HG03520 (cell line): ENCODE measurements around the gene CDC42EP5.

Experiments
- ATAC-seq: cut with Tn5 transposase; IDR thresholded peaks from one replicate; pipeline ENCODE4 v1.9.1; 2021; ENCODE audit warnings: mild to moderate bottlenecking, moderate library complexity; ENCODE audit not compliant: unreplicated experiment

Gene CDC42EP5

DNA sequence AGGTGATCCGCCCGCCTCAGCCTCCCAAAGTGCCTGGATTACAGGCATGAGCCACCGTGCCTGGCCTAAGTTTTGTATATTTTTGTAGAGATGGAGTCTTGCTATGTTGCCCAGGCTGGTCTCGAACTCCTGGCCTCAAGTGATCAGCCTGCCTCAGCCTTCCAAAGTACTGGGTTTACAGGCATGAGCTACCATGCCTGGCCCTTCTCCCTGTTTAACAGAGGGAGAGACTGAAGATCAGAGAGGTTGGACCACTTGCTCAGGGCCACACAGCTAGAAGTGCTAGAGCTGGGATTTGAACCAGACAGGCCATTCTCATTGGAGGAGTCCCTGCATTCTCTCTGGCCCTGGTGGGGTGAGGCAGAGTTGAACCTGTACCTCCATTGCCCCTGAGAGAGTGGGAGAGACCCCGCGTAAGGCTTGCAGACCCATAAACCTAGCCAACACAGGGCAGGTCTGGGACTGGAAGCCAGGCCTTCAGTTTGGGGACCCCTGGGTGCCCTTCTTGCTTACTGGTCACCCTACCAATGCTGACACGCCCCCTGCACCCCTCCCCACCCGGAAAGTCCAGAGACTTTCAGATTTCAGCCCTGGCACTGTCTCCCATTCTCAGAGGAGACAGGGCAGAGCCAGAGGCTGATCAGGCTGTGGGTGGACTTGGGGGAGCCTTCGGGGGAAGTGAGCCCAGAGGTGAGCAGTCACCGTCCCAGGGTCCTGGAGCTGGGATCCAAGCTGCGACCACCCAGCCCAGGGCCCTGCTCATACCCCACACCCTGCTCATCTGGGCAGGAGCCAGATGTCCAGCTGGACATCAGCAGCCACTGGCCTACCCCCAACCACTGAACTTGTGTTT lies 44.5 kb downstream of the CDC42EP5 start:
- ATAC-seq: no peak

DNA sequence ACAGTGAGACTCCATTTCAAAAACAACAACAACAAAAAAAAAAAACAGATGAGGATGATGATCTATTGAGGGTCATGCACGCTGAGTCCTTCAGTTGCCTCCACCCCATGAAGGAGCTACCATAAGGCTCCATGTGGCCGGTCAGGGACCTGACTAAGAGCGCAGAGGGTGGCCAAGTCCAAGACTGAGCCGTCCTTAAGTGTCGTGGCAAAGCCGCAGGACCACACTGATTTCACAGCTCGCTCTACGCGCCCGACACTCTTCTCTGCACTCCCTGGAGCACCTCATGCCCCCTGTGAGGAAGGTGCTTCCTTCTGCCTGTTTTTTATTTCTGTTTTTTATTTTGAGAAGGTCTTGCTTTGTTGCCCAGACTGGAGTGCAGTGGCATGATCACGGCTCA lies 45.5 kb downstream of the CDC42EP5 start:
- ATAC-seq: no peak

DNA sequence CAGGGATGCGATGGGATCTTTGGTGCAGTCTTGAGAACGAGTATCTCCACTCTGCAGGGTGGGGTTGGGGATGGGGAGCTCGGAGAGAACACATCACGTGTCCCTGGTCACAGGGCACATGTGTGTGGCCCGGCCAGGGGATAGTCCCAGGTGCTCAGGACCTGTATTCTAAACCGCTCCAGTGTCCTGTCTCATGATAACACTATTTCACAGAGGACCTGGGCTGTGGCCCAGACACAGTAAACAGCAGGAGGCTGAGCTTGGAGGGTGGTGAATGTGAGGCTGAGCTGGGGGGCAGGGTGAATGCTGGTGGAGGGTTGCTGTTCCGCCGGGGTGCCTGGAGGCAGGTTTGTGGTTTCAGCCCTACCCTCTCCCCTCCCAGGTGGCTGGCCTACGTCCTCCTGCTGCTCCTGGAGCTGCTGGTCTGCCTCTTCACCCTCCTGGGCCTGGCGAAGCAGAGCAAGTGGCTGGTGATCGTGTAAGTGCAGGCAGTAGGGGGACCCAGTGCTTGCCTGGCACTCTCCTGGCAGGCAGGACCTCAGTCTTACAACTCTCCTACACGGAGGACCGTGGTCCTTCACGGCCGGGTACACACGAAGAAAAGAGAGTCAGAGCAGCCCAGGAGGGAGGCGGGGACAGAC lies 46.7 kb downstream of the CDC42EP5 start:
- ATAC-seq: no peak

DNA sequence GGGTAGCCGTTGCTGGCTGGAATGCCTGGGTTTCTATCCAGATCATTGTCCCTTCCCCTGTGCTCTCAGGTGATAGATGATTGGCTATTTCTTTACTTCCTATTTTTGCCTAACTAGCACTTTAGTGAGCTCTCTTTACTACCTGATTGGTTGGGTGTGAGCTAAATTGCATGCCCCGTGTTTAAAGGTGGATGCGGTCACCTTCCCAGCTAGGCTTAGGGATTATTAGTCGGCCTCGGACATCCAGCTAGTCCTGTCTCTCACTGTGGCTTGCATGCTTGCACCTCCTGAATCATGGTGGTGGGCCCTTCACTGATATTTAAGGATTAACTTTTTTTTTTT lies 47.7 kb downstream of the CDC42EP5 start:
- no peak for ATAC-seq

DNA sequence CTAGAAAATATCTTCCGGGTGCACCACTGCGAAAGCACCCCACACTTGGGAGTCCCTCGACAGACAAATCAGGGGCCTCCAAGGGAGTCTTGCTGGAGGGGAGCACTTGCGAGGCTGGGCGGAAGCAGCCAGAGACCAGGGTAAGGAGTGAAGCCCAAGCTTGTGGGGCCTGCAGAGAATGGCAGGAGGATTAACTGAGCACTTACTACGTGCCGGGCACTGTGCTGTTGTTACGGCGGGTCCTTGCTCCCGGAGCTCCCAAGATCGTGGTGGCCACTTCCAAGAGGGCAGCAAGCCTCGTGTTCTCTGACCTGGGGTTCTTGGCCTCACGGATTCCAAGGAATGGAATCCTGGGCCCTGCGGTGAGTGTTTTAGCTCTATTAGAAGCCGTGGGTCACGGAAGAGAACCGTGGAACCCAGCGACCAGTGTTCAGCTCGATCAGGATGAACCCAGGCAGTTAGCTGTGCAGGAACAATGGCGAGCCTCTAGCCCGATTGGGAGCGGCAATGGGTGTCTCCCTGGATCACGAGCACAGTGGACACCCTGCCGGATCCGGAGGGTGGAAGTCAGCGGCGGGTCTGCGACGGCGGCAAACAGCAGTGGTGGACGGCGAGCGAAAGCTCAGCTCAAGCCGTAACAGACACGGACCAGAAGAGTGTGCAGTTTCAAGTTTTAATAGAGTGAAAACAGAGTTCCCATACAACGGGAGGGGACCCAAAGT lies 48.3 kb downstream of the CDC42EP5 start:
- no peak for ATAC-seq

DNA sequence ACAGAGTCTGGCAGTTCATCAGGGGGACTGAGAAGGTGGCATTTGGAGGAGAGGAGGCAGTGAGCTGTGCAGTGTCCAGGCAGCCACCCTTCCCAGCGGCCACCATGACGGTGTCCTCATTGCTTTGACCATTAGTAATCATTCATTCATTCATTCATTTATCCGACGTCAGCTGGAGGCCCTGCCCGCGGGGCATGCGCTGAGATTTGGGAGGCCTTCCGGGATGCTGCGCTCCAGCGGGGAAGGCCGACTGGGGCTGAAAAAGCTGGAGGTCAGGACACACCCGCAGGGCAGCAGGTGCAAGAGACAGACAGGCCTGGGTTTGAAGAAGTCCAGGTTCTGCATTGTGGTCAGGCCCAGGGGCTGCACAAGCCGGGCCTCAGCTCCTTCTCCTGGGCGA lies 48.9 kb downstream of the CDC42EP5 start:
- ATAC-seq: no peak

DNA sequence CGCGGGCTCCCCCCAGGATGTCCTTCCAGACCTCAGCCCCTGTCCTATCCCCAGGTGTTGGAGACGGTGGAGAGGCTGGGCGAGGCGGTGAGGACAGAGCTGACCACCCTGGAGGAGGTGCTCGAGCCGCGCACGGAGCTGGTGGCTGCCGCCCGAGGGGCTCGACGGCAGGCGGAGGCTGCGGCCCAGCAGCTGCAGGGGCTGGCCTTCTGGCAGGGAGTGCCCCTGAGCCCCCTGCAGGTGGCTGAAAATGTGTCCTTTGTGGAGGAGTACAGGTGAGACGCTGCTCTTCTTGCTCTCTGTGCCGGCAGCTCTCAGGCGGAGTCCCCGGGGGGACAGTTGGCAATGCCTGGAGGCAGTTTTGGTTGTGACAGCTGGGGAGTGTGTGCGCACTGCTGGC lies 51.0 kb downstream of the CDC42EP5 start:
- ATAC-seq: no peak

DNA sequence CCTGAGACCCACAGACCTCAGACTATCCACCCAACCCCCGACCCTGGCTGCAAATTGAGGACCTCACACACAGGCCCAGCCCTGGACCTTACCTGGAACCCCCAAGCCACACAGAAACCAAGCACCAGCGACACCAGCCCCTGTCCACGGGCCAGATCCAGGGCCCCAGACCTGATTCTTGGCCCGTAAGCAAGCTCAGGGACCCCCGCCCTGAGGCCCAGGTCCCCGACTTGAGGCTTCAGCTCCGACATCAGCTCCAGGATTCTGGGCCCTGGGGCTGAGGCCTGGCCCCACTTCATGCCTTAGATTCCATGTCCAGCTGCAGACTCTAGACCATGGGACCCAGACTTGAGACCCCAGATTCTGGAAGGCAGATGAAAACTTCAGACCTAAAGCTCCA lies 51.6 kb downstream of the CDC42EP5 start:
- no peak for ATAC-seq

DNA sequence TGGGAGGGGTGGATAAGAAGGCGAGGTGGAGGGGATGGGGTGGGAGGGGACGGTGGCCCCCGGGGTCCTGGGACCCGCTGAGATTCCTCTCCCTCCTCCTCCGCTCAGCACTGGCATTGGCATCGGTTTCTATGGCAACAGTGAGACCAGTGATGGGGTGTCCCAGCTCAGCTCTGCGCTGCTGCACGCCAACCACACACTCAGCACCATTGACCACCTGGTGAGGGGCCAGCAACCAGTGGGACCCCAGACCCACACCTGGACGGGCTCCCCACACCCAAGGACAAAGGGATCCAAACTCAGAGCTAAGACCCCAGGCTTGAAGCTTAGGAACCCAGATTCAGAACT lies 52.0 kb downstream of the CDC42EP5 start:
- ATAC-seq: no peak

DNA sequence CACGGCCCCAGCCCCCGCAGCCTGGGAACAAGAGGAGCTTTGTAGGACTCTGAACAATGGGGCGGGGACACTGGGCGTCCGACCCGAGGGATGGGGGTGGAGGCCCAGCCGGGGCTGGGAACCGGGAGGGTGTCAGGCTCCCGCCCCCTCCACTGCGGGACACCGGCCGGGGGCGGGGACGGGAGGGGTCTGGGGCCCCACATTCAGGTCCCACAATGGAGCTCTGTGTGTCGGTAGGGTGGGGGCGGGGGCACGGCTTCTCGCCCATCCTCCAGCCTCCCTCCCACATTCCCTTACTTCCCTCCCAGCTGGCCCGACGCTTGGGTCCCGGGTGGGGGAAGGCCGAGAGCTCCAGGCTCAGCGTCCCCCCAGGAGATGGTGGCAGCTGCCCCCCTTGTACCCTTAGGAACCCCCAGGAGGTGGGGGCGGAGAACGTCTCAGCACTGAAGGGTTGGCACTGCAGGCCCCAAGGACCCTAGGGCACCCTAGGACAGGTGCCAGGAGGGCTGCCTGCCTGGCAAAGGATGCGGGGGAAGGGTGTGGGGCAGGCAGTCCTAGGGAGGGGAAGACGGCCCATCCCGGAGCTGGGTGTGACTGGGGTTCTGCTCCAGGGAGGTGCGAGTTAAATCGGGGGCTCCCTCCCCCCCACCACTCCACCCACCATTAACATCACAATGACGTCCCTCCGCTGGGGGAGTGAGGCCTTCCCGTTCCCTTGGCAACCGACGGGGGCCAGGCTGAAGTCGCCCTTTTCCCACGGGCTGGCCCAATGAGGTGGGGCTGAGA lies 52.5 kb downstream of the CDC42EP5 start:
- no peak for ATAC-seq

DNA sequence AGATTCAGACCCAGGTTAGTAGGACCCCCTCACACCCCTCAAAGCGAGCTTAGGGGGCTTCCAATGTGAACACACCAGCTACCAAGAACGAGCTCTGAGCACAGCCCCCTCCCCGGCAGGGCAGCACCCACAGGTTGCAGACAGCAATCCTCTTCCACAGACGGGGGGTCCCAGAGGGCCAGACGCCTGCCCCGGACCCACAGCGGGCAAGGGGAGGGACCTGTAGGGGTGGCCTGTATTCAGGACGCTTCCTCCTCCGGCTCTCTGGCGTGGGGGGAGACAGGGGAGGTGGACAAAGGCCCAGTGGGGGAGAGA lies 53.1 kb downstream of the CDC42EP5 start:
- ATAC-seq: no peak

DNA sequence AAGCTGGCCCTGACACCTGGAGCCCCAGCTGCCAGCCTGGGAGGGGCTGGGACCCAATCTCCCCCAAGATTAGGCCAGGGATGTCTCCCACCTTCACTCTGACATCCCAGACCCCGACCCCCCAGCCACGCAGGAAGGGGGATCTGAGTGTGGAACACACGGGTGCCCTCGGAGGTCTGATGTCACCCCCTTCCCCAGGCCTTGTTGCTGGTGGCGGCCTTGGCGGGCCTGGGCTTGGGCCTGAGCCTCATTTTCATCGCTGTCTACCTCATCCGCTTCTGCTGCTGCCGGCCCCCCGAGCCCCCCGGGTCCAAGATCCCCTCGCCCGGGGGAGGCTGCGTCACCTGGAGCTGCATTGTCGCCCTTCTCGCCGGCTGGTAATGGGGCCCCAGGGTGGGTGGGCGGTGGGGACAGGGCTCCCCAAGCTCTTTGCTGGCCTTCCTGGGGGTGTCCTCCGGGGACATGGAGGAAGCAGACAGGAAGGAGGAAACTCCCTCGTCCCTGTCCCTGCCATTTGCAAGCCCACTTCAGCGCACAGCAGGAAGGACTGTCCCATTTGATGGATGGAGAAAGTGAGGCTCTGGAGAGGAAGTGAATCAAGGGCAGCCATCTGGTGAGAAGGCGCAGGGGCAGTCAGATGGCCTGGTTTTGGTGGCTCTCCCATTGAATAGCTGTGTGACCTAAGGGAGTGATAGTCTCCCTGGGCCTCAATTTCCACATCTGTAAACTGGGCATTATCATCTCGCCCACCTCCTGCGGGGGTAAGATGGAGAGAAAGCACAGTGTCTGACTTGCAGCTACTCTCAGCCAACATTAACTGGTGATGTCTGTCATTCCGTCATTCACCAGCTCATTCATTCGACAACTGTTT lies 53.9 kb downstream of the CDC42EP5 start:
- no peak for ATAC-seq

DNA sequence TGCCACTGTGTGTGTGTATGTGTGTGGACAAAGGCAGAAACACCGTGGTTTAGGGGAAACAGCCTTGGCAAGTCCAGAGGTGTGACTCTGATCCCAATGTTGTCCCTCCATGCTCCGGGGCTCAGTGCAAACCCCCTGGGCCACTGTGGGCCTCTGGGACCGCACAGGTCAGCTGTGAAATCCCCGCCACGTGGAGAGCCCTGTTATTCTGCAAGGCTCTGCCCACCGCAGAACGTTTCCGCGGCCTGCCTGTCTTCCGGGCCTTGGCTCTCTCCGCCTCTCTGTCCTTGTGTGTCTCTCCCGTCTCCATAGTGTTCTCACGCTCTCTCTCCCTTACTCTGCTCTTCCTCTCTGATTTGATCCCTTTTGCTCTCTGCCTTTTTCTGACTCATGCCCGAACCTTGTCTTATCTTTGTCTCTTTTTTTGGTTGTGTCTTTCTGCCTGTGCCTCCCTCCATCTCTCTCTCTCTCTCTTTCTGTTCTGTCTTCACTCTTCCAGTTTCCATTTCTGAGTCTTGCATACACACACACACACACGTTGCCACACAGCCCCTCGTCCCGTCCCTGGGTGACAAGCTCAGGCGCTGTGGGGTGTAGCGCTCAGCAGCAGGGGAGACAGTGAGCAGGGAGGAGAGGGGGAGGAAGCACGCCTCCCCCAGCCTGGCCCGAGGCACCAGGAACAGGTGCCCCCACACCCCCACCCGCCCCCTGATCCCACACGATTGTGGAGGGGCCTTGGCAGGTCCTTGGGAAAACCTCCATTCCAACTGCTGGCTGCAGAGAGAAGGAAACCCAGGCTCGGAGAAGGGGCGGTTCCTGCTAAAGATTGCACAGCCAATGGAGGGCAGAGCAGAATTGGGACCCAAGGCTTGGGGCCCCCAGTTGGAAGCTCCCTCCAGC lies 54.8 kb downstream of the CDC42EP5 start:
- ATAC-seq: no peak

DNA sequence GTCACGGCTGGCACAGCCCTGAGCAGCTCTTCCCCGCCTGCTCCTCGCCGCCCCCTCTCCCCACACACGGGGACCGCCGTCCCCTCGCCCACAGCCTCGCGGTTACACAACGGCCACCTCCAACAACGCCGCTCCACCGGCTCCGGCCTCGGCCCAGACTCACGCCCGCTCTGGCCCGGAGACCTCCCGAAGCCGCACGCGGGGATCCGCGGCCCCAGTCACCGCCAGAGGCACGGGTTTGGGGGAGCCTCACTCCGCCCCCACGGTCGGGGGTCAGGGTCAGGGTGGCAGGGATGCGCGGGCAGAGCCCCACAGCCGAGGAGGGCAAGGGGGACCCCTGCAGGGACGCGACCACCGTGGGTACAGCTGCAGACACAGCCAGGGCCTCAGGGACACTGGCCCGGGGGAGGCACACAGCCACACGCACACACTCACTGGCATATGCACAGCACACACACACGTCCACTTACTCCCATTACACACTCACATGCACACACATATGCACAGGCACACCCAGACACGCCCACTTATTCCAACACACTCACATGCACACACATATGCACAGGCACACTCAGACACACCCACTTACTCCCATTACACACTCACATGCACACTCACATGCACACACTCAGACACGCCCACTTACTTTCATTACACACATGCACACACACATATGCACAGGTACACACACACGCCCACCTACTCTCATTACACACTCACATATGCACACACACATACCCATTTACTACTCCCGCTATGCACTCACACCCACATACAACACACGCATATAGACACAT lies 56.2 kb downstream of the CDC42EP5 start:
- no peak for ATAC-seq

DNA sequence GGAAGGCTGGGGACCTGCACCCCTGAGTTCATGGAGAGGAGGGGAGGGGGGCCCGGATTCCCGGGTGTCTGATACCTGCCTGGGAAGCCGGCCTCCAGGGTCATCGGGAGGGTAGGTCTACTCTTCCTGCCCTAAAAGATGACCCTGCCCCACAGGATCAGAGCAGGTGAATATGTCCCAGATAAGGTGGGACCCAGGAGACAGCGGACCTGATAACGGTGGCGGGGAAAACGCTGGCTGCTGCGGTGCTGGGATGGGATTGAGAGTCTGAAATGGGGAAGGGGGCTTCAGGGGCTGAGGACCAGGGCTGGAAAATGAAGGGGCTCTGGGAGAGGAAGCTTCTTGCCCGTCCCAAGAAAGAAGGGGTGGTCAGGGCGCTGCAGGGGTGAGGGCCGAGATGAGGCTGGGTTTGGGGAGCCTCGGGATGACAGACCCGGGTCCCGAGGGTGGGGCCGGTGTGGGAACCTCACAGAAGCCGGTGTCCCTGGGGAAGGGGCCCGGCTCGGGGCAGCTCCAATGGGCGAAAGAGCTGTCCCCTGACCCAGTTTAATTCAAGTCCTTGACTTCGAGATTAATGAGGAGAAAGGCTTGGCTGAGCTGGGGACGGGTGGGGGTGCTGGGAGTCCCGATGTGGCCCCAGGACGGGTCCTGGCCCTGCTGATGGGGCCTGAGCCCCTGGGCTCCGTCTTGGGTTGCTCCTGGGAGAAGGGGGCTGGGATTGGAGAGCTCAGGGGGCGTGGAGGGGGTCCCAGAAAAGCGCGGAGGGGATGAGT lies 57.0 kb downstream of the CDC42EP5 start:
- no peak for ATAC-seq

DNA sequence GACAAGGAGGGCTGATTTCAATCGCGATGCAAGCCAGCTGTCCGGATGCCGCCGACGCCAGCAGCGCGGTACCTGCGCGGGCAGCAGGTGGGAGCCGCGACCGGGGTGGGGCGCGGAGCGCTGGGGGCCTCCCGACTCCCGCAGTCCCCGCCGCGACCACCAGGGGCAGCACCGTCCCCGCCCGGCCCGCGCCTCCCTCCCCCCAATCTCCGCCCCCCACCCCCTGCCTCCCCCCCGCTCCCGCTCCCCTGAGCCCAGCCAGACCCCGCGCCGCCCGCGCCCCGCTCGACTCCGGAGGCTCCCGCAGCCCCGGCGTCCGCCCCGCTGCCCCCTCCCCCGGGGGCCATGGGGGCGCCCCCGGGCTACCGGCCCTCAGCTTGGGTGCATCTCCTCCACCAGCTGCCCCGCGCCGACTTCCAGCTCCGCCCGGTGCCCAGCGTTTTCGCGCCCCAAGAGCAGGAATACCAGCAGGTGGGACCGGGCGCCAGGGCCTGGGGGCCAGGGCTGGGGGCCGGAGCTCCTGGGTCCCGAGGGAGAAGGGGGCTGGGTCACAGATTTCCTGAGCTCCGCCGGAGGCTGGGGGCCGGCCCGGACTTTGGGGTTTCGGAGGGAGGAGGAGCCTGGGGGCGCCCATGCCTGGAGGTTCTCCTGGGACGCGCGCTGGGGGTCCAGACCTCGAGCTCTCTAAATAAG lies 57.7 kb downstream of the CDC42EP5 start, which contains the start of gene TTYH1:
TTYH1 (plus strand) TSS at position 257 of the 693 bp plus-strand sequence; CDS start at position 346, 89 bp downstream.
- no peak for ATAC-seq
